Lower lobe of right lung (tissue), 2 donors: ENCODE measurements around the gene UROC1. TPM values are rescaled to one million over a fixed set of nuclear protein-coding genes. Genes with fewer than 3 reads are reported as not detected.
A peak's percentile ranks its signal among the peaks of the same experiment; 100 is the strongest.

ENCODE experiments used
- ATAC-seq, 2 donors: fragments of 200-7000 bp; cut with Tn5 transposase; one replicate each; pipeline ENCODE4 v1.9.1; 2020 to 2022; ENCODE audit warnings: mild to moderate bottlenecking in 2 of 2, moderate library complexity in 2 of 2
- DNase-seq: peaks from one replicate; pipeline ENCODE4 v3.0.0-alpha.2; 2020
- H3K27ac ChIP-seq: fragments of 200-600 bp; one replicate; pipeline ENCODE4 v1.8.0; 2022
- H3K27me3 ChIP-seq: fragments of 200-600 bp; one replicate; pipeline ENCODE4 v1.8.0; 2022; ENCODE audit warnings: low read depth
- H3K36me3 ChIP-seq: fragments of 200-600 bp; one replicate; pipeline ENCODE4 v1.8.0; 2022; ENCODE audit warnings: mild to moderate bottlenecking
- H3K4me1 ChIP-seq: fragments of 200-600 bp; one replicate; pipeline ENCODE4 v1.8.0; 2022
- H3K4me3 ChIP-seq: fragments of 200-600 bp; one replicate; pipeline ENCODE4 v1.8.0; 2022; ENCODE audit warnings: mild to moderate bottlenecking
- H3K9me3 ChIP-seq: fragments of 200-600 bp; one replicate; pipeline ENCODE4 v1.8.0; 2022
- intact Hi-C: fragments of 100-400 bp; cut with DNase I; formaldehyde crosslinking; loops from one replicate; pipeline ENCODE4 v1.11.0; 2022
- total RNA-seq: library from RNA; stranded (reverse); fragmentation: NEBNext Ultra II Directional; extraction: Animal tissue kit (Norgen Biotek cat#: 25700); gene quantifications from one replicate; pipeline ENCODE4 v1.2.1, GENCODE V29; 2021
- TF ChIP-seq, protein P1 (sequence below): fragments of 200-600 bp; IDR thresholded peaks from one replicate; pipeline ENCODE4 v1.8.0; 2022; ENCODE audit warnings: antibody characterized with exemption, mild to moderate bottlenecking
- donor health status: DM: no; HTN: yes; CAD: no; lungs with severe emphysema.

Gene UROC1
- total RNA-seq, 1 donor from 2014 or later: not detected

GRCh38 chr3:126548556-126549466 lies 31.2 kb upstream of the UROC1 start:
- Histone ChIP-seq H3K4me3 (no peak overlapping the region), H3K4me1 (no peaks in the 10 kb centered on the region), H3K27me3 (peaks cover 3% of the 10 kb centered on the region), H3K27ac (no peak overlapping the region), H3K9me3 (no peaks in the 10 kb centered on the region), H3K36me3 (no peaks in the 10 kb centered on the region)
- intact Hi-C loops: no loop called here
- ATAC-seq (no peak), DNase-seq (peak; percentile 30)
- TF ChIP-seq, protein P1, sequence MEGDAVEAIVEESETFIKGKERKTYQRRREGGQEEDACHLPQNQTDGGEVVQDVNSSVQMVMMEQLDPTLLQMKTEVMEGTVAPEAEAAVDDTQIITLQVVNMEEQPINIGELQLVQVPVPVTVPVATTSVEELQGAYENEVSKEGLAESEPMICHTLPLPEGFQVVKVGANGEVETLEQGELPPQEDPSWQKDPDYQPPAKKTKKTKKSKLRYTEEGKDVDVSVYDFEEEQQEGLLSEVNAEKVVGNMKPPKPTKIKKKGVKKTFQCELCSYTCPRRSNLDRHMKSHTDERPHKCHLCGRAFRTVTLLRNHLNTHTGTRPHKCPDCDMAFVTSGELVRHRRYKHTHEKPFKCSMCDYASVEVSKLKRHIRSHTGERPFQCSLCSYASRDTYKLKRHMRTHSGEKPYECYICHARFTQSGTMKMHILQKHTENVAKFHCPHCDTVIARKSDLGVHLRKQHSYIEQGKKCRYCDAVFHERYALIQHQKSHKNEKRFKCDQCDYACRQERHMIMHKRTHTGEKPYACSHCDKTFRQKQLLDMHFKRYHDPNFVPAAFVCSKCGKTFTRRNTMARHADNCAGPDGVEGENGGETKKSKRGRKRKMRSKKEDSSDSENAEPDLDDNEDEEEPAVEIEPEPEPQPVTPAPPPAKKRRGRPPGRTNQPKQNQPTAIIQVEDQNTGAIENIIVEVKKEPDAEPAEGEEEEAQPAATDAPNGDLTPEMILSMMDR: no peak

DNA sequence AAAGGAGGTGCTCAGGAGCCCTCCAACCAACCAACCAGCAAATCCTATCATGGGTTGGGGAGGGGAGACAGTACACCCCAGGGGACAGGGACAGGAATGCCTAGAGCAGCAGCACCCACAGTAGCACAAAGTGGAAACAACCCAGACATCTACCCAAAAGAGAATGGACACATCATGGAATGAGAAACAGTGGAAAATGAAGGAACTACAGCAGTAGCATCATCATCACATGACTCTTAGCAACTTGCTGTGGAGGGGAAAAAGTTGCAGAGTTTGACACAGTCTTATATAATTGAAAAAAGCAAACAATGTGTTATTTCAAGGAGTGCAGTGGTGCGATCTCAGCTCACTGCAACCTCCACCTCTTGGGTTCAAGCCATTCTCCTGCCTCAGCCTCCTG lies 30.1 kb upstream of the UROC1 start:
- TF ChIP-seq, protein P1: no peak
- intact Hi-C loops: no loop called here
- Histone ChIP-seq H3K4me1 (no peaks in the 10 kb centered on the region), H3K36me3 (no peaks in the 10 kb centered on the region), H3K9me3 (no peaks in the 10 kb centered on the region), H3K27ac (no peak overlapping the region), H3K27me3 (peaks cover 7% of the 10 kb centered on the region), H3K4me3 (no peak overlapping the region)
- no peak for DNase-seq
- ATAC-seq: no peak

DNA sequence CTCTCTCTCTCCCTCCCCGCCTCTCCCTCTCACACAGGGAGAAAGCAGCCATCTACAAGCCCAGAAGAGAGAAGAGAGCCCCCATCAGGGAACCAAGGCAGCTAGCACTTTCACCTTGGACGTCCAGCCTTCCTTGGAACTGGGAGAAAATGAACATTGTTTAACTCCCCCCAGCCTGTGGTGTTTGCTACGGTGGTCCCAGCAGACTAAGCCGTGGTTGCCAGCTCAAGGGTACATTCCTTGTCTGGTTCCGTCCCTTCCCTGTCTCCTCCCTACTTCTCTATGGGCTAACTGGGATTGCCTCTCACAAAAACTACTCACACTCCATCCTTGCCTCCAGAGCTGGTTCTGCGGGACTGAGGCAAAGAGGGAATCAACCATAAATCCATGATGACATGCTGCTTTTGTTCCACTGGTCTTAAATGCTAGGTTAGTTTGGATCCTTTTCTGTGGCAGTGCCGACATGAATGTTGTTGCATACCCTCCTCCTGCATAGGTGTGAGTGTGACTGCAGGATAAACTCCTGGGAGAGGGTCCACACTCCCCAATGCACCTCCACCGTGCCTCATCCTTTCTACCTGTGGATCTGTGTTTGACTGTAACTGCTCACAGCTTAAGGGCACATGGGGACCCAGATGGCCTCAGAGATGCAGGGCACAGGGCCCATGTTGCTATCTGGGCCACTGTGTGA lies 29.1 kb upstream of the UROC1 start:
- no peak overlapping the region for H3K4me3 ChIP-seq
- no peaks in the 10 kb centered on the region for H3K9me3 ChIP-seq
- intact Hi-C loops: no loop called here
- no peak overlapping the region for H3K27ac ChIP-seq
- no peaks in the 10 kb centered on the region for H3K4me1 ChIP-seq
- H3K36me3 ChIP-seq: no peaks in the 10 kb centered on the region
- TF ChIP-seq, protein P1: no peak
- H3K27me3 ChIP-seq: peaks cover 18% of the 10 kb centered on the region
- ATAC-seq: no peak
- DNase-seq: peak; percentile 1

DNA sequence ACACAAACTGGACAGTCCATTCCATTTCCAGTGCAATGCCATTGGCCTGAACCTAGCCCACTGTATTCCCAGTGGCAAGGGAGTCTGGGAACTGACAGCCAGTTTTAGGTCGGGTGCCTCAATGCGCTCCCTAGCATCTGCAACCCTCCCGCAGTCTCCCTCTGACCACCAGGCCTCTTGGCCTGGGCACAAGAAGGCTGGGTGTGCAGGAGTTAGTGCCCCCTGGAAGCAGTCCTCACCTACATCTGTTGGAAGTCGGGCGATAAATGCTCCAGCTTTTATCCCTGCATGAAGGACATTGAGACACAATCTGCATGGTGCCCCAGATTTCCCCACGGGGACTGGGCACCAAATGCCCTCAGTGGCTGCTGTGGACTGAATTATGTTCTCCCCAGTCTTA lies 28.4 kb upstream of the UROC1 start:
- ATAC-seq: no peak
- no peaks in the 10 kb centered on the region for H3K9me3 ChIP-seq
- H3K27ac ChIP-seq: no peak overlapping the region
- H3K36me3 ChIP-seq: no peaks in the 10 kb centered on the region
- H3K4me3 ChIP-seq: no peak overlapping the region
- intact Hi-C loops: no loop called here
- peaks cover 23% of the 10 kb centered on the region for H3K27me3 ChIP-seq
- peaks cover under 1% of the 10 kb centered on the region for H3K4me1 ChIP-seq
- TF ChIP-seq, protein P1: no peak
- DNase-seq: peak; percentile 4

GRCh38 chr3:126545544-126545943 lies 28.0 kb upstream of the UROC1 start:
- H3K27me3 ChIP-seq: peaks cover 23% of the 10 kb centered on the region
- peaks cover 5% of the 10 kb centered on the region for H3K4me1 ChIP-seq
- H3K36me3 ChIP-seq: no peaks in the 10 kb centered on the region
- TF ChIP-seq, protein P1: no peak
- no peaks in the 10 kb centered on the region for H3K9me3 ChIP-seq
- ATAC-seq (no peak), DNase-seq (peak; percentile 16)
- intact Hi-C loops: no loop called here
- no peak overlapping the region for H3K4me3 ChIP-seq
- no peak overlapping the region for H3K27ac ChIP-seq
